Activated T-helper 1 cell treated with anti-CD3 and anti-CD28 coated beads, Interleukin-12 subunit alpha, Interleukin-12 subunit beta, Interleukin-2, Interleukin-4 antibody, amounts not matched to agents 30 ng/mL and 10 ng/mL and 1 ng/mL, durations not matched to agents 14 hours and 24 hours and 36 hours (primary cell): ENCODE measurements around the gene IKZF3. TPM values are rescaled to one million over a fixed set of nuclear protein-coding genes. Genes with fewer than 3 reads are reported as not detected.

Source experiments
- DNase-seq: peaks from one replicate; pipeline ENCODE4 v3.0.0; 2021; ENCODE audit warnings: low spot score
- H3K27ac Mint-ChIP-seq: one replicate; pipeline ENCODE4 v1.8.0; 2021; ENCODE audit warnings: mild to moderate bottlenecking, mixed read lengths
- H3K27me3 Mint-ChIP-seq: one replicate; pipeline ENCODE4 v1.8.0; 2022; ENCODE audit warnings: mild to moderate bottlenecking, moderate library complexity, mixed read lengths; ENCODE audit not compliant: insufficient read depth
- H3K36me3 Mint-ChIP-seq: one replicate; pipeline ENCODE4 v1.8.0; 2021; ENCODE audit warnings: low read depth, mixed read lengths
- H3K4me1 Mint-ChIP-seq: one replicate; pipeline ENCODE4 v1.8.0; 2021; ENCODE audit warnings: low read depth, mixed read lengths
- H3K4me3 Mint-ChIP-seq: one replicate; pipeline ENCODE4 v1.8.0; 2021; ENCODE audit warnings: mild to moderate bottlenecking, moderate library complexity, mixed read lengths
- H3K9me3 Mint-ChIP-seq: one replicate; pipeline ENCODE4 v1.8.0; 2021; ENCODE audit warnings: mixed read lengths
- intact Hi-C: fragments of 100-400 bp; cut with micrococcal nuclease; formaldehyde crosslinking; loops from one replicate; pipeline ENCODE4 v1.15.1; 2024
- total RNA-seq: library from RNA; stranded (reverse); gene quantifications from 2 replicates; pipeline ENCODE4 v1.2.3, GENCODE V29; 2022

The IKZF3 gene
- total RNA-seq, 1 donor from 2014 or later, result 22.8 TPM

DNA sequence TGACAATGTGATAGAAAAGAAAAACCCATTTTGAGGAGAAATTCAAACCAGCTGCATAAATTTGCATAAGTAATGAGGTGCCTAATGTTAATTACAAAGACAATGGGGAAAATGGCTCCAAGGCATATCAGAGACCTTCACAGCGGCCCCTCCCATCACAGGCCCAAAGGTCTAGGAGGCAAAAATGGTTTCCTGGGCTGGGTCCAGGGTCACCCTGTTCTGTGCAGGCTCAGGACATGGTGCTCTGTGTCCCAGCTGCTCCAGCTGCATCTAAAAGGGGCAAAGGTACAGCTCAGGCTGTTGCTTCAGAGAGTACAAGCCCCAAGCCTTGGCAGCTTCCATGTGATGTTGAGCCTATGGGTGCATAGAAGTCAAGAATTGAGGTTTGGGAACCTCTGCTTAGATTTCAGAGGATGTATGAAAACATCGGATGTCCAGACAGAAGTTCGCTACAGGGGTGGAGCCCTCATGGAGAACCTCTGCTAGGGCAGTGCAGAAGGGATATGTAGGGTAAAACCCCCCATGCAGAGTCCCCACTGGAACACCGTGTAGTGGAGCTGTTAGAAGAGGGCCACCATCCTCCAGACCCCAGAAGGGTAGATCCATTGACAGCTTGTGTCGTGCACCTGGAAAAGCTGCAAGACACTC lies 40.6 kb downstream of the IKZF3 start:
- peaks cover 66% of the 10 kb centered on the region for H3K36me3 Mint-ChIP-seq
- peaks cover 45% of the 10 kb centered on the region for H3K4me1 Mint-ChIP-seq
- H3K4me3 Mint-ChIP-seq, result no peak overlapping the region
- H3K27ac Mint-ChIP-seq, result no peak overlapping the region
- H3K9me3 Mint-ChIP-seq, result peaks cover 41% of the 10 kb centered on the region
- no peaks in the 10 kb centered on the region for H3K27me3 Mint-ChIP-seq
- DNase-seq, result no peak
- intact Hi-C loops, result no loop called here

DNA sequence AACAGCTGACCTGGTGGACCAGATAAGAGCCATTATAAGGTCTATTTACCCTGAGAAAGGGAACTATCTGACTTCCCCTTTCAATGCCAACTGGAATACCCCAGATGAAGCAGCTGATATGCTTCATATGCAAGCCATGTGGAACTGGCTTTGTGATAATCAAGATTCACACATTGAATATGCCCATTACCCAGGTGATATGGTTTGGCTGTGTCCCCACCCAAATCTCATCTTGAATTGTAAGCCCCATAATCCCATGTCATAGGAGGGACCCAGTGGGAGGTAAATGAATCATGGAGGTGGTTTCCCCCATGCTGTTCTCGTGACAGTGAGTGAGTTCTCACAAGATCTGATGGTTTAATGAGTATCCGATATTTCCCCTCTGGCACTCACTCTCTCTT lies 42.1 kb downstream of the IKZF3 start:
- Mint-ChIP-seq H3K9me3 (peaks cover 41% of the 10 kb centered on the region), H3K36me3 (peaks cover 55% of the 10 kb centered on the region), H3K4me1 (peaks cover 45% of the 10 kb centered on the region), H3K27me3 (no peaks in the 10 kb centered on the region), H3K27ac (peak overlapping the region; percentile 47), H3K4me3 (no peak overlapping the region)
- intact Hi-C loops, result no loop called here
- no peak for DNase-seq

GRCh38 chr17:39820987-39821386 lies 43.1 kb downstream of the IKZF3 start:
- H3K4me1 Mint-ChIP-seq, result peaks cover 39% of the 10 kb centered on the region
- peaks cover 35% of the 10 kb centered on the region for H3K9me3 Mint-ChIP-seq
- no peak overlapping the region for H3K27ac Mint-ChIP-seq
- no peaks in the 10 kb centered on the region for H3K27me3 Mint-ChIP-seq
- no peak overlapping the region for H3K4me3 Mint-ChIP-seq
- DNase-seq, result no peak
- intact Hi-C loops, result no loop called here
- H3K36me3 Mint-ChIP-seq, result peaks cover 49% of the 10 kb centered on the region

DNA sequence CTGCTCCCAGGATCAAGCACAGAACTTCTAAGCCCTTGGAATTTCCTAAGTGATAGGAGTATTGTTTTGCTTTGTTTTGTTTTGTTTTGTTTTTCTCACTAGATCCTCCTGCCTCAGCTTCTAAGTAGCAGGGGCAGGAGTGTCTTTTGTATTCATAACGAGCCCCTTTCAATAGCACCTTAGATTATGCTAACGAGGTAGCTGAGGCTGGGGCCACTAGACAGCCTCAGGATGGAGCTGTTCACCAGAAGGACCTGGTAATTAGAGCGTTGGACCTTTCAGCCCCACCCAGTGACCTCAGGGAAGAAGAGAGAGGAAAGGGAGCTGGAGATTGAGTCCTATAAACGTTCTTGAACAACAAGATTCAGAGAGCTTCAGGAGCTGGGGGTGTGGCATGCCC lies 43.6 kb downstream of the IKZF3 start:
- intact Hi-C loops, result no loop called here
- peaks cover 33% of the 10 kb centered on the region for H3K9me3 Mint-ChIP-seq
- no peak for DNase-seq
- H3K27ac Mint-ChIP-seq, result peak overlapping the region; percentile 0
- peaks cover 43% of the 10 kb centered on the region for H3K4me1 Mint-ChIP-seq
- no peaks in the 10 kb centered on the region for H3K27me3 Mint-ChIP-seq
- H3K36me3 Mint-ChIP-seq, result peaks cover 45% of the 10 kb centered on the region
- no peak overlapping the region for H3K4me3 Mint-ChIP-seq

GRCh38 chr17:39818358-39819000 lies 45.6 kb downstream of the IKZF3 start:
- H3K4me3 Mint-ChIP-seq, result no peak overlapping the region
- H3K27ac Mint-ChIP-seq, result no peak overlapping the region
- no peak for DNase-seq
- peaks cover 27% of the 10 kb centered on the region for H3K36me3 Mint-ChIP-seq
- H3K4me1 Mint-ChIP-seq, result peaks cover 64% of the 10 kb centered on the region
- intact Hi-C loops, result loop anchor here (2.0 to 10.0 kb wide), 2 partner anchors 48 to 64 kb away; no protein-coding TSS in a partner anchor
- H3K9me3 Mint-ChIP-seq, result peaks cover 14% of the 10 kb centered on the region
- H3K27me3 Mint-ChIP-seq, result peaks cover 3% of the 10 kb centered on the region

DNA sequence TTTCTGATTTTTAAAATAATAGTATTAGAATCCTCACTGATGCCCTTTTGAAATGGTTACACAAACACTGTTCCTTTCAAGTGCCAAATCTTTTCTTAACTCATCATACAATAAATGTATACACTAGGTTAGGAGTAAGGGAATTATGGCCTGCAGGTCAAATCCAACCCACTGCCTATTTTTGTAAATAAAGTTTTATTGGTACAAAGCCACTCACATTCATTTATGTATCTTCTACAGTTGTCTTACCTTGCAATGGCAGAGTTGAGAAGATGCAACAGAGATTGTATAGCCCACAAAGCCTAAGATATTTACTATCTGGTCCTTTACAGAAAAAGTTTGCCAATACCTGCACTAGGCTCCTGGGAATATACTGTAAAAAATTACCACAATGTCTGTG lies 47.8 kb downstream of the IKZF3 start:
- intact Hi-C loops, result loop anchor here (10.0 kb wide), 1 partner anchor 61 kb away; no protein-coding TSS in a partner anchor
- Mint-ChIP-seq H3K27ac (no peak overlapping the region), H3K4me3 (no peak overlapping the region), H3K9me3 (no peaks in the 10 kb centered on the region), H3K4me1 (peaks cover 71% of the 10 kb centered on the region), H3K27me3 (peaks cover 3% of the 10 kb centered on the region), H3K36me3 (peaks cover 16% of the 10 kb centered on the region)
- DNase-seq, result no peak

GRCh38 chr17:39814497-39814896 lies 49.6 kb downstream of the IKZF3 start:
- H3K27ac Mint-ChIP-seq, result no peak overlapping the region
- peak overlapping the region; percentile 59 for H3K4me3 Mint-ChIP-seq
- peaks cover 62% of the 10 kb centered on the region for H3K4me1 Mint-ChIP-seq
- intact Hi-C loops, result loop anchor here (10.0 kb wide), 1 partner anchor 60 kb away; no protein-coding TSS in a partner anchor
- peaks cover 3% of the 10 kb centered on the region for H3K27me3 Mint-ChIP-seq
- H3K9me3 Mint-ChIP-seq, result no peaks in the 10 kb centered on the region
- H3K36me3 Mint-ChIP-seq, result peaks cover 16% of the 10 kb centered on the region
- DNase-seq, result no peak

DNA sequence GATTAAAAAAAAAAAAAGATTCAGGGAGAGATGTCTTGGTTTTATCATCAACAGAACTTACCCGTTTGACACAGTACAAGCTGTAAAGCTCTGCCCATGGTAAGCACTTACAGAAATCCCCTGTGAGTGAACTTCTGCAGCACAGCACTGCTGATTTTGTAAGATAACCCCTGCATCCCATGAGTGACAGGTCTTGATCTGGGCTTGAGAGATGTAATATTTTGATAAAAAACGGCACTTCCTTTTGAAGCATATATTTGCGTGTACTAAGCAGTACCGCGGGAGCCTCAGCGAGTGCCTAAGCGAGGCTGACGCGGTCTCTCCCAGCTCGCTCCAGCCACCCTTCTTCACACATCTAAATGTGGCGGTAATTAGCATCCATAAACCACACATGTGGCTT lies 50.5 kb downstream of the IKZF3 start:
- DNase-seq, result peak; percentile 41
- H3K9me3 Mint-ChIP-seq, result no peaks in the 10 kb centered on the region
- intact Hi-C loops, result loop anchor here (10.0 kb wide), 1 partner anchor 59 kb away; no protein-coding TSS in a partner anchor
- H3K27me3 Mint-ChIP-seq, result peaks cover 3% of the 10 kb centered on the region
- peaks cover 16% of the 10 kb centered on the region for H3K36me3 Mint-ChIP-seq
- H3K4me1 Mint-ChIP-seq, result peaks cover 55% of the 10 kb centered on the region
- H3K4me3 Mint-ChIP-seq, result peak overlapping the region; percentile 62
- H3K27ac Mint-ChIP-seq, result peak overlapping the region; percentile 49

GRCh38 chr17:39812466-39812865 lies 51.6 kb downstream of the IKZF3 start:
- no peak for DNase-seq
- Mint-ChIP-seq H3K4me3 (no peak overlapping the region), H3K36me3 (peaks cover 19% of the 10 kb centered on the region), H3K27ac (peak overlapping the region; percentile 58), H3K9me3 (no peaks in the 10 kb centered on the region), H3K4me1 (peaks cover 46% of the 10 kb centered on the region), H3K27me3 (peaks cover 3% of the 10 kb centered on the region)
- intact Hi-C loops, result loop anchor here (10.0 kb wide), 1 partner anchor 58 kb away; no protein-coding TSS in a partner anchor

- Mint-ChIP-seq H3K27me3 (peaks cover 3% of the 10 kb centered on the region), H3K4me3 (peak overlapping the region; percentile 55), H3K4me1 (peaks cover 54% of the 10 kb centered on the region), H3K9me3 (no peaks in the 10 kb centered on the region), H3K27ac (no peak overlapping the region), H3K36me3 (peaks cover 20% of the 10 kb centered on the region)
- no peak for DNase-seq
- intact Hi-C loops, result loop anchor here (10.0 kb wide), 1 partner anchor 56 kb away; no protein-coding TSS in a partner anchor
Measured at GRCh38 chr17:39810939-39811728, 53.0 kb downstream of the IKZF3 start.

- Mint-ChIP-seq H3K27me3 (peaks cover under 1% of the 10 kb centered on the region), H3K36me3 (peaks cover 25% of the 10 kb centered on the region), H3K4me3 (no peak overlapping the region), H3K27ac (no peak overlapping the region), H3K4me1 (peaks cover 40% of the 10 kb centered on the region), H3K9me3 (no peaks in the 10 kb centered on the region)
- intact Hi-C loops, result no loop called here
- DNase-seq, result no peak
Measured at GRCh38 chr17:39809221-39809620, 54.9 kb downstream of the IKZF3 start.

- intact Hi-C loops, result no loop called here
- Mint-ChIP-seq H3K9me3 (no peaks in the 10 kb centered on the region), H3K27ac (no peak overlapping the region), H3K27me3 (no peaks in the 10 kb centered on the region), H3K36me3 (peaks cover 24% of the 10 kb centered on the region), H3K4me1 (peaks cover 33% of the 10 kb centered on the region), H3K4me3 (no peak overlapping the region)
- DNase-seq, result no peak
Measured at GRCh38 chr17:39808409-39808997, 55.6 kb downstream of the IKZF3 start.
